GM12878 (cell line): Measurements from ENCODE around the gene ARHGAP22. TPM values are rescaled to one million over a fixed set of nuclear protein-coding genes. Genes with fewer than 3 reads are reported as not detected.

Experiments
- ATAC-seq: fragments of 200-7000 bp; cut with Tn5 transposase; 3 replicates; pipeline ENCODE4 v1.9.1; 2020; ENCODE audit warnings: mild to moderate bottlenecking, moderate library complexity
- BruUV-seq: library from RNA; stranded (reverse); fragments of 400-500 nt; replicated peaks from 2 replicates; lab custom pipeline; 2021; lab: Mats Ljungman, UMichigan
- CTCF ChIA-PET: fragments of 300-600 bp; sonication (Branson Sonifier 250); formaldehyde crosslinking; extraction: SDS; loops from one replicate; lab custom pipeline; 2021; ENCODE audit warnings: inconsistent platforms; lab: Yijun Ruan, JAX
- POLR2A ChIA-PET: fragments of 350-600 bp; formaldehyde crosslinking; extraction: SDS; loops from one replicate; lab custom pipeline; 2021; ENCODE audit warnings: inconsistent platforms; lab: Charles Lee
- RAD21 ChIA-PET: fragments of 300-600 bp; sonication (Branson Sonifier 250); formaldehyde crosslinking; loops from one replicate; lab custom pipeline; 2023; ENCODE audit warnings: antibody characterized with exemption; ENCODE audit not compliant: unreplicated experiment; lab: Charles Lee
- SMC1A ChIA-PET: fragments of 300-600 bp; sonication (Branson Sonifier 250); formaldehyde crosslinking; loops from one replicate; lab custom pipeline; 2023; ENCODE audit not compliant: unreplicated experiment, uncharacterized antibody; lab: Charles Lee
- DNase-seq: peaks from one replicate; pipeline ENCODE4 v3.0.0-alpha.2; 2011; ENCODE audit warnings: low read depth, low spot score
- FAIRE-seq: peaks from 3 replicates; lab custom pipeline; 2011; peaks lifted over from hg19 to GRCh38; lab: Jason Lieb, UNC
- H2AFZ ChIP-seq: 2 replicates; pipeline ENCODE4 v1.6.0; 2011; ENCODE audit warnings: low read depth, low read length, control low read depth; ENCODE audit not compliant: control insufficient read depth
- H3K27ac ChIP-seq: 2 replicates; pipeline ENCODE4 v1.5.1; 2011; ENCODE audit warnings: control low read depth; ENCODE audit not compliant: control insufficient read depth, insufficient read depth
- H3K27me3 ChIP-seq, 2 experiments: replicated peaks in 1 of 2; 2 replicates each; pipeline versions ENCODE4 v1.6.0 to v1.6.1; 2011; ENCODE audit warnings: low read length in 1 of 2; ENCODE audit not compliant: control insufficient read depth in 2 of 2, insufficient read depth in 2 of 2
- H3K36me3 ChIP-seq, 2 experiments: 2 replicates each; pipeline ENCODE4 v1.5.1; 2011; ENCODE audit warnings: low read length in 1 of 2; ENCODE audit not compliant: control insufficient read depth in 2 of 2, insufficient read depth in 2 of 2
- H3K4me1 ChIP-seq: 2 replicates; pipeline ENCODE4 v1.6.1; 2011; ENCODE audit warnings: mild to moderate bottlenecking, low read length, moderate library complexity, mixed read lengths; ENCODE audit not compliant: control insufficient read depth, insufficient read depth
- H3K4me2 ChIP-seq: 2 replicates; pipeline ENCODE4 v1.6.0; 2011; ENCODE audit warnings: control low read depth; ENCODE audit not compliant: control insufficient read depth, insufficient read depth
- H3K4me3 ChIP-seq: fragments of 200-600 bp; sonication (generic); 2 replicates; pipeline ENCODE4 v1.5.1; 2016
- H3K79me2 ChIP-seq: 2 replicates; pipeline ENCODE4 v1.6.0; 2011; ENCODE audit warnings: low read length; ENCODE audit not compliant: control insufficient read depth, insufficient read depth
- H3K9ac ChIP-seq: 2 replicates; pipeline ENCODE4 v1.8.0; 2011; ENCODE audit warnings: low read length, control low read depth, mixed read lengths; ENCODE audit not compliant: control insufficient read depth, insufficient read depth
- H3K9me3 ChIP-seq: replicated peaks from 3 replicates; pipeline ENCODE4 v1.5.1; 2011; ENCODE audit warnings: mild to moderate bottlenecking, low read length; ENCODE audit not compliant: control insufficient read depth, insufficient read depth
- H4K20me1 ChIP-seq: 2 replicates; pipeline ENCODE4 v1.6.0; 2011; ENCODE audit not compliant: control insufficient read depth, insufficient read depth
- CREM ChIP-seq: IDR thresholded peaks from 2 replicates; pipeline ENCODE4 v1.6.1; 2014; ENCODE audit warnings: antibody characterized with exemption, low read depth
- ETV6 ChIP-seq, 2 experiments: fragments of 450-650 bp in 1 of 2; IDR thresholded peaks in 1 of 2; conservative IDR thresholded peaks in 1 of 2; 2 replicates each; pipeline ENCODE4 v1.6.1; 2014; ENCODE audit warnings: antibody characterized with exemption in 1 of 2, borderline replicate concordance in 1 of 2, low read depth in 1 of 2, mild to moderate bottlenecking in 1 of 2, moderate library complexity in 1 of 2
- FOXM1 ChIP-seq: IDR thresholded peaks from 2 replicates; pipeline ENCODE4 v1.6.1; 2012; ENCODE audit warnings: low read depth, mild to moderate bottlenecking, inconsistent platforms, low read length, moderate library complexity
- POU2F2 ChIP-seq: IDR thresholded peaks from 3 replicates; pipeline ENCODE4 v1.6.1; 2011; ENCODE audit warnings: low read depth, mild to moderate bottlenecking, low read length, borderline replicate concordance
- RAD51 ChIP-seq: fragments of 450-650 bp; IDR thresholded peaks from 2 replicates; pipeline ENCODE4 v1.6.1; 2016; ENCODE audit warnings: moderate library complexity, mild to moderate bottlenecking, inconsistent platforms
- RCOR1 ChIP-seq: conservative IDR thresholded peaks from 2 replicates; pipeline ENCODE4 v1.6.1; 2012; ENCODE audit warnings: low read depth, low read length, improper control_type of control experiment
- RELA ChIP-seq: fragments of 450-650 bp; IDR thresholded peaks from 2 replicates; pipeline ENCODE4 v1.8.0; 2014; ENCODE audit warnings: borderline replicate concordance; ENCODE audit not compliant: partially characterized antibody
- SMAD5 ChIP-seq: IDR thresholded peaks from 2 replicates; pipeline ENCODE4 v1.6.1; 2016; ENCODE audit warnings: antibody characterized with exemption, low read depth
- TBL1XR1 ChIP-seq: IDR thresholded peaks from 2 replicates; pipeline ENCODE4 v1.6.1; 2012; ENCODE audit warnings: low read depth, low read length, improper control_type of control experiment
- ZNF384 ChIP-seq: IDR thresholded peaks from 2 replicates; pipeline ENCODE4 v1.6.1; 2012; ENCODE audit warnings: low read depth, mild to moderate bottlenecking, low read length, improper control_type of control experiment, borderline replicate concordance
- WGBS: methylation state at CpG from one replicate; pipeline ENCODE4 v1.1.6; 2016; ENCODE audit warnings: low lambda C conversion rate; ENCODE audit not compliant: insufficient replicate concordance, insufficient coverage; ENCODE audit errors: missing lambda C conversion rate; 5-methylcytosine and 5-hydroxymethylcytosine counted together
- in situ Hi-C: fragments of 300-500 bp; cut with MboI; formaldehyde crosslinking; loops from 9 replicates; pipeline ENCODE4 v1.14.3; 2018; ENCODE audit warnings: mixed read lengths
- intact Hi-C: fragments of 100-400 bp; cut with micrococcal nuclease; formaldehyde crosslinking; loops from one replicate; pipeline ENCODE4 v1.14.2; 2022; ENCODE audit not compliant: unreplicated experiment
- polyA plus RNA-seq, 11 experiments: library from polyadenylated mRNA; depleted of rRNA in 4 of 11; unstranded in 6 of 11; stranded (reverse) in 5 of 11; fragments of >200 nt; fragmentation: Nextera tagmentation in 4 of 11; fragmentation: Illumina TruSeq in 1 of 11; extraction: Ambion mirVana in 4 of 11; extraction: Trizol in 1 of 11; gene quantifications; 1 replicate in 1 of 11; 2 replicates in 10 of 11; pipeline versions ENCODE4 v1.2.1 to v1.2.3, GENCODE V29; 2011 to 2016; ENCODE audit warnings: inconsistent platforms in 2 of 11, missing spikeins in 2 of 11, low read depth in 1 of 11
- total RNA-seq, 4 experiments: library from RNA; depleted of rRNA in 3 of 4; stranded (reverse); fragments of >200 nt in 3 of 4; fragmentation: Illumina TruSeq in 1 of 4; extraction: Trizol in 1 of 4; gene quantifications; 2 replicates each; pipeline versions ENCODE4 v1.2.1 to v1.2.3, GENCODE V29; 2013 to 2021

ARHGAP22 gene
- total and polyA plus RNA-seq, 10 of the 15 experiments (the other 5 are each of a cell fraction or from before 2014, with no cell fraction given), result 0.07 to 0.61 (median 0.18) TPM; not detected in 5

- no peak overlapping the region for H3K9ac ChIP-seq
- intact Hi-C loops (loop anchor here (5.0 kb wide), 1 partner anchor 47 kb away; no protein-coding TSS in a partner anchor), in situ Hi-C loops (no loop called here)
- H3K27ac ChIP-seq, result no peak overlapping the region
- BruUV-seq, result no TSS peak
- ChIA-PET RAD21 (interaction anchor here (0.7 kb wide), 1 partner anchor 10 kb away, joined by 4 read pairs; no protein-coding TSS in a partner anchor), CTCF (no interaction called here), SMC1A (no interaction called here), POLR2A (no interaction called here)
- H3K36me3 ChIP-seq, result no peaks in the 10 kb centered on the region
- ATAC-seq, result no peak
- H3K4me3 ChIP-seq, result no peak overlapping the region
- H2AFZ ChIP-seq, result no peak overlapping the region
- peaks cover 0 to 9% of the 10 kb centered on the region in 2 experiments; a peak in 1 of 4 replicates for H3K27me3 ChIP-seq
- no peaks in the 10 kb centered on the region for H3K79me2 ChIP-seq
- WGBS, result 0% methylated on average over 2 of the region's 2 CpGs
- H4K20me1 ChIP-seq, result no peaks in the 10 kb centered on the region
- H3K4me1 ChIP-seq, result no peaks in the 10 kb centered on the region
- TF ChIP-seq FOXM1 (no peak), SMAD5 (no peak), ZNF384 (no peak), RCOR1 (no peak), RAD51 (no peak), POU2F2 (no peak), TBL1XR1 (no peak), CREM (no peak)
- no peak for DNase-seq
- no peak for FAIRE-seq
- H3K9me3 ChIP-seq, result no peaks in the 10 kb centered on the region; the same call in 2 of the 3 replicates
- no peak overlapping the region for H3K4me2 ChIP-seq
Observed at GRCh38 chr10:48529331-48529730, 75.5 kb downstream of the ARHGAP22 start.

DNA sequence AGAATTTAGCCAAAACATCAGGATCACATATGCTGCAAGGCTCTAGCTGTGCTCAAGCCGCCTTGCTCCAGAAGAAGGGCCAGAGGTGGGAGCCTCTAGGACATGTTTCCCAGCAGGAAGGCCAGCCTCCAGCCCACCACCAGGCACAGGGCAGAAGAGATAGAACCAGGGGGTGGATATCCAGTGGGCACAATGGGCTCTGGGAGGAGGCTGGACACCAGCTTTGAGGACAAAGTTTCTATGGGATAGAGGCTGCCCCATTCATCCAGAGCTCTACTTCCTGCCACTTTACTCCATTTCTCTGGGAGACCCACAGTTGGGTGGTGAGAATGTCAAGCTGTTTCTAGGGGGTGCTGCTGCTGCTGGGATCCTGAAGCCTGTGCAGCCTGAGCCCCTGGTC lies 77.1 kb downstream of the ARHGAP22 start:
- Histone ChIP-seq H3K4me3 (no peak overlapping the region), H2AFZ (no peak overlapping the region), H3K4me2 (no peak overlapping the region), H3K9ac (no peak overlapping the region), H4K20me1 (no peaks in the 10 kb centered on the region), H3K36me3 (no peaks in the 10 kb centered on the region), H3K9me3 (no peaks in the 10 kb centered on the region; the same call in 2 of the 3 replicates), H3K27ac (no peak overlapping the region), H3K79me2 (no peaks in the 10 kb centered on the region), H3K27me3 (peaks cover 0 to 9% of the 10 kb centered on the region in 2 experiments; a peak in 2 of 4 replicates), H3K4me1 (no peaks in the 10 kb centered on the region)
- BruUV-seq, result no TSS peak
- ChIA-PET CTCF (interaction anchor here (0.6 kb wide), 1 partner anchor 45 kb away, joined by 3 read pairs; no protein-coding TSS in a partner anchor), RAD21 (interaction anchor here (1.2 kb wide), 1 partner anchor 23 kb away, joined by 3 read pairs; no protein-coding TSS in a partner anchor), POLR2A (no interaction called here), SMC1A (interaction anchor here (0.9 kb wide), 1 partner anchor 10 kb away, joined by 3 read pairs; no protein-coding TSS in a partner anchor)
- DNase-seq, result no peak
- in situ Hi-C loops (no loop called here), intact Hi-C loops (loop anchor here (5.0 kb wide), 1 partner anchor 45 kb away; no protein-coding TSS in a partner anchor)
- TF ChIP-seq ZNF384, result no peak
- no peak for TF ChIP-seq ETV6 (conservative IDR thresholded peaks at IDR 0.05 in 1 of 2, IDR thresholded peaks at IDR 0.05 in 1 of 2; ENCODE audit: borderline replicate concordance in 1 of 2, low read depth in 1 of 2)
- no peak for TF ChIP-seq RELA
- no peak for FAIRE-seq
- ATAC-seq, result no peak
- 37% methylated on average over 1 of the region's 1 CpG for WGBS
